NCI-H524 treated with DMSO at 0.1 percent for 48 hours (cell line): ENCODE results near the gene SH2D6.

Experiments
- DNase-seq: peaks from one replicate; lab custom pipeline; 2025; lab: John Stamatoyannopoulos, UW

Gene SH2D6

DNA sequence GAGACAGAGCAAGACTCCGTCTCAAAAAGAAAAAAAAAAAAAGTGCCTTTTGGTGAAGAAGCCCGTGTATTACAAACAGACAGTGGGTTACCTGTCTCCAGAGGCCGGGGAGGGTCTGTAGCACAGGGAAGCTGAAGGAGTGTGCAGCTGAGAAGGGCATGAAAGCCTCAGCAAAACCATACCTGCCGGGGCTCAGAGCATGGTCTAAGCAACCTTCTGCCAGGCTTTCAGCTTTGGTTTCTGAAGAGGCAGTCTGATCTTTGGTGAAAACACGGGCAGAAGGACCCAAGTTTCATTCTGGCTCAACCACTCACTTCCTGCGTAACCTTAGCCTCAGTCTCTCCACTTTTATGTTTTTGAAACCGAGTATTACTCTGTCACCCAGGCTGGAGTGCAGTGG is 21.5 kb downstream of the SH2D6 start:
- DNase-seq, result no peak

DNA sequence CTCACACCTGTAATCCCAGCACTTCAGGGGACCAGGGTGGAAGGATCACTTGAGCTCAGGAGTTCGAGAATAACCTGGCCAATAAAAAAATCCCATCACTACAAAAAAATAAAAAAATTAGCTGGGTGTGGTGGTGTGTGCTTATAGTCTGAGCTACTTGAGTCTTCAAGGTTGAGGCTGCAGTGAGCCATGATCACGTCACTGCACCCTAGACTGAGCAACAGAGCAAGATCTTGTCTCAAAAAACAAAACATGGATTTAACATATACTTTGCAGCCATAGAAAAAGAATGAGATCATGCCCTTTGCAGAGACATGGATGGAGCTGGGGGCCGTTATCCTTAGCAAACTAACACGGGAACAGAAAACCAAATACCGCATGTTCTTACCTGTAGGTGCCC is 22.2 kb downstream of the SH2D6 start:
- no peak for DNase-seq

DNA sequence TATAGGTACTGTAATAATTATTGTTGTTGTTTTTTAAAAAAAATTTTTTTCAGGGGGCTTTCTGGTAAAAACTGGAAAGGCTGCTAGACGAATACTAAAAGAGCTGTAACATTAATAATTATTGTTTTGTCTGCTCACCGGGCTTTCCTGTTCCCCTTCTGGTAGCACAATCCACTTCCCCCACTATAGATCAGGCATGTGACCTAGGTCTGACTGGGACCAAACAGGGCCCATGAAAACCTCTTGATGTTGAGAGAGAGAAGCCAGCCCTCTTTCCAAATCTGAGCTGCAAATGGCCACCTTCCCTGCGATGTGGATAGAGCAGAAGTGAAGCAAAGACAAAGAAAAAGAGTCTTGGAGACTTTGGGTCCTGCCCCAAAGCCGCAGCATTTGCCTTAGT is 23.4 kb downstream of the SH2D6 start:
- no peak for DNase-seq

DNA sequence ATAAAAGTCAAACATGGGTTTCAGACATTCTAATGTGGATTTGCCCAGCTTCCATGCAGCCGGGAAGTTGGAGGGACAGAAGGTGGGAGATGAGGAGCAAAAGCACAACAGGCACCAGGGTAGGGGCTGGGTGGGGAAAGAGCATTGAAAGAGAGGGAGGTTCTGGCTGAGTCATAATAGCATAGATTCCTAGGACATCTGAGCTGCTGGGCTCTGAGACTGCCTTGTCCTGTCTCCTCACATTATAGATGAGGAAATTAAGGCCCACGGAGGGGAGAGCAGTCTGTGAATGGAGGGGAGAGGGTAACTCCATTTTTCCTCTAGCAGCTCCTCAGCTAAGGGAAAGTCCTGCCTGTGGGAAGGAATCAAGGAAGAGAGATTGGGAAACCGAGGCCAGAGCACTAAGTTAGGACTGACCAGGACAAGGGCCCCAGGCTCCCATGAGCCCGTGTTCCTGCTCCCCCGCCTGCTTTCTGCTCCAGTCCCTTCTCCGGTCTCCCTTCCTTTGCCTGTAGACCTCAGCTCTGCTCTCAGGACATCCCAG is 26.2 kb downstream of the SH2D6 start:
- DNase-seq, result no peak

DNA sequence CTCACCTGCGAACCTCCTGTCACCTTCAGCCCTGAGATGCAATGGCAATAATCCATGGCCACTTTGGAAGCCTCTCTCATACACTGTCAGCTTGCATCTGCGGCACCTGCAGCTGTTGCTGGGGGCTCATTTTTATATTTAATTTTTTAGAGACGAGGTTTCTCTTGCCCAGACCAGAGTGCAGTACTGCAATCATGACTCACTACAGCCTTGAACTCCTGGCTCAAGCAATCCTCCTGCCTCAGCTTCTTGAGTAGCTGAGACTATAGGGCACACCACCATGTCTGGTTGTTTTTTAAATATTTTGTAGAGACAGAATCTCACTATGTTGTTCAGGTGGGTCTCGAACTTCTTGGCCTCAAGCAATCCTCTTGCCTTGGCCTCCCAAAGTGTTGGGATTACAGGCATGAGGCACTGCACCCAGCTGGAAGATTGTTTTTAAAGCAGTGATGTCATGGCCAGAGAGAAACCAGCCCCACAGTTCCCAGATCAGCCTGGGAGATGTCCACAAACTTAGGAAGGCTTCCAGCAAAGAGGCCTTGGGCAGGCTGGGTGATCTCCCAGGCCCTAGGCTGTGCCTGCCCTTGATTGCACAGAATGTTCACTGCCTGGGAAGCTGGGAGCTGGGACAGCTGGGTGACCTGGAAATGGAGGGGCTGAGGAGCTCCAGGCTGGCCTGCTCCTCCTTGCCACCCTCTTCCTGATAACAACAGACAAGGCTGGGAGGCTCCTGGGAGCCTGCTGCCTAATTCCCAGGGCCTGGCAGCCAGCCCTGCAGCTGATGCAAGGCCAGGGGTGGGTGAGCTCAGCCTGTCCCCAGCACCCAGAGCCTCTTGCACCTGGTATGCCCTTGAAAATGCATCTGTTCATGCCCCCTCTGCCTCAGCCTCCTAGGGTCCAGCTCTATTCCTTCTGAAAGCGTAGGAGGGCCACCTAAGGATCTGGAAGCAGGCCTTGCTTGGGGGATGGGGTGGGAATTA is 27.1 kb downstream of the SH2D6 start:
- no peak for DNase-seq

DNA sequence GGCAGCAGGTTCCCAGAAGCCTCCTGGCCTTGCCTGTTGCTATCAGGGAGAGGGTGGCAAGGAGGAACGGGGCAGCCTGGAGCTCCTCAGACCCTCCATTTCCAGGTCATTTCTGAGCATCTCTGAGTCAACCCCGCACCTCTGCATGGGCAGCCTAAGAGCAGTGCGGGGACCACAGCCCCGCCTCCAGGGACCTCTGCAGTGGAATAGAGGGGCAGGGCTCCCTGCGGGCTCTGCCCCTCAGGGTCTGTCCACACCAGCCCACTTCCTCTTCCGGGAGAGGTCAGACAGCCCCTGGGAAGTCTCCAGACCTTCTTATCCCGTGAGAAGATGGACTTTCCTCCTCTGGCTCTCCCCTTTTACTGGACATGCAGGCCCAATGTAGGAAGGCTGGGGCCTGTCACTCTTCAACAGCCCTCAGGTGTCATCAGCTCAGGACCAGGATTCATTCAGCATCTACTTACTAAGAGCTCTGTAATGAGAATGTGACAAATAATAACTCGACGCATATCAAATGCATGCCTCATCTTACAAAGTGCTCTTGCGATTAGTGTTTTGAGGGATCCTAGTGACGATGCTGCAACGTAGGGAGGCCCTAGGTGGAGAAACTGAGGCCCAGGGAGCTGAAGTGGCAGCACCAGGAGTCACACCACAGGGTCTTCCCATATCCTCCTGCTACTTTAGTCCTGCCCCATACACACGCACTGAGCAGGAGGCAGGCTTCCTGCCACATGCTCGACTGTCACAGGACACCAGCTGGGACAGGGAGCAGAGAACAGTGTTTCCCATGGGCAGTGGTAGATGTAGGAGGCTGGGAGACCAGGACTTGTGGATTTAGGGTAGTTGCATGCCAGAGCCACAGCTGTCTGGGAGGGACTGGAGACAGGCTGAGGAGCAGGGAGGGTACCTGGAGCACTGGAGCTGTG is 28.0 kb downstream of the SH2D6 start:
- no peak for DNase-seq

DNA sequence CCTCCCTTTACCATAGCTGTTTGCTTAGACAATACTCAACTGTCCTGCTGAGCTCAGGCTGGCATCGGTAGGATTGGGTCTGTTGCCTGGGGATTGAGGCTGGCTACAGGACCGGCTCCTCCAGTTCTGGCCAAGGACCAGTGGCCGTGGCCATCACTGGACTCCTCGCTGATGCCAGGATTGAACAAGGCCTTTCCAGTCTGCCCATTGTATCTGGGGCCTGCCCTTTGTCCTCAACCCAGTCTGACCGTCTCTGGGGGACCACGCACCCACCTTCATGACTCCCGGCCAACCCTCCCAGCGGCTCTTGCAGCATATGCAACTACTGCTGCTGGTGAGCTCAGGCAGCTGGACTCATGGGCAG is 28.7 kb downstream of the SH2D6 start:
- no peak for DNase-seq

DNA sequence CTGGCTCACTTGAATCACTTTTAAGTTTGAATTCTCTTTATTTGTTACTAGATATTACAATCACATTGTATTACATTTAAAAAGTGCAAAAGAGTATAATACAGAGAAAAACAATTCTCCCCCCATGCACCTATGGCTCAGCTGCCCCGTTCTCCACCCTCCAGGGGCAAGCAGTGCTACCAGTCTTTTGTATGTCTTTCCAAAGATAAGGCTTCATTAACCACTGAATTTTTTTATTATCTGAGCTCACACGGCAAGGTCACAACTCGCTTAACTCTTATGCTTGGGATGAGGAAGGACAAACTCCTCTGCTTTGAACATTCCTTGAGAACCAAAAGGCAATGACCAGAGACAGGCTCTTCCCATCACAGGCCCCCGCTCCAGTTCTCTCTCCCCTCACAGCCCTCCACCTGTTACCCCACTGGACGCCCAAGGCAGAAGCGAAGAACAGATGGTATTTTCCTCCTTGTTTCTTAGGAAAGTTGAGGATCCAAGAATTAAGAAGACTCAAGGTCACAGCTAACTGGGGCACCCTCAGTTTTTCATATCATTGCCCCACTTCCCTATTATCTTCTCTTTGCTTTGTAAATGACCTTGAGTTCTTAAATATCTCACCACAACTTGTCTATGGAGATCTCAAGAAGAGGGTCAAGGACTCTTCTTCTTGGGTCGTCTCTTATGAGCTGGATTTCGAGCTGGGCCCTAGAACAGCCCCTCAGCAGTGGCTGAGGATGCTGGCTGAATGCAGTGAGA is 30.1 kb downstream of the SH2D6 start:
- no peak for DNase-seq

DNA sequence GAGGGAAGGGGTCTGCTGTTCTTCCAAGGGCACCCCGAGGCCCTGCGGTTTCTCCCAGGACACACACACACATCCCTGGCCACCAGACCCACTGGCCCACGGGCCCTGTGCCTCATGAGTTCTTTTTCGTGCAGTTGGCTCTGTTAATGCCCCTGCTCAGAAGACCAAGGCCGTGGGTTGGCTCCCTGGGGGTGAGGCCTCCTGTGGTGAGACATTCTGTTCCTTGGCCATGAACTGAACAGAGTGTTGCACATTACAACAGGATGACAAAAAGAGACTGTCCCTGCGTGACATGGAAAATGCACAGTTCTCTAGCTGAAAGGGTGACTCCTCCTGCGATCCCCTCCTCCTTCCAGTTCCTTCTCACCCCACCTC is 30.7 kb downstream of the SH2D6 start:
- no peak for DNase-seq

DNA sequence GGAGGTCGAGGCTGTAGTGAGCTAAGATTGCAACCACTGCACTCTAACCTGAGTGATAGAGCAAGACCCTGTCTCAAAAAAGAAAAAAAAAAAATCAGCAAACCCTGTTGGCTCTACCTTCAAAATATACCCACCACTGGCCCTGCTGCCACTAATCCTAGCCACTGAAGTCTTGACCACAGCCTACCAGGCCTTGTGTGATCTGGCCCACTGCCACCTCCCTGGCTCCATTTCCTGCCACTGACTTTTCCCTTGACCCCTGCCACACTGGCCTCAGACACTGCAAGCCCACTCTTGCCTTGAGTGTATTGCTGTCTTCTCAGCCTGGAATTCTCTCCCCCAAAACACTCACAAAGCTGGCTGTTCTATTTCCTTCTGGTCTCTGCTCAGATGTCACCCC is 33.7 kb downstream of the SH2D6 start:
- DNase-seq, result no peak

DNA sequence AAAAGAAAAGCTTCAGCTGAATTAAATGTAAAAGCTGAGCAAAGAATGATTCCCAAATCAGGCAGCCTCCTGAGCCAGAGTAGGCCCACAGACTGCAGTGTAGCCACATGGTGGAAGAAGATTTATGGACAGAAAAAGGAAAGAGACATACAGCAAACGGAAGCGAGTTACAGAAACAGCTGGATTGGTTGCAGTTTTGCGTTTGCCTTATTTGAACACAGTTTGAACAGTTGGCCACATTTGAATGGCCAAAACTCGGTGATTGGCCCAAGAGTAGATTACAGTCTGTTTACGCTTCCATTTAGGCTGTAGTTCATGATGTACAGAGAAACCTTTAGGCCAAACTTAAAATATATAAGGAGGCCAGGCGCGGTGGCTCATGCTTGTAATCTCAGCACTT is 35.1 kb downstream of the SH2D6 start:
- no peak for DNase-seq

DNA sequence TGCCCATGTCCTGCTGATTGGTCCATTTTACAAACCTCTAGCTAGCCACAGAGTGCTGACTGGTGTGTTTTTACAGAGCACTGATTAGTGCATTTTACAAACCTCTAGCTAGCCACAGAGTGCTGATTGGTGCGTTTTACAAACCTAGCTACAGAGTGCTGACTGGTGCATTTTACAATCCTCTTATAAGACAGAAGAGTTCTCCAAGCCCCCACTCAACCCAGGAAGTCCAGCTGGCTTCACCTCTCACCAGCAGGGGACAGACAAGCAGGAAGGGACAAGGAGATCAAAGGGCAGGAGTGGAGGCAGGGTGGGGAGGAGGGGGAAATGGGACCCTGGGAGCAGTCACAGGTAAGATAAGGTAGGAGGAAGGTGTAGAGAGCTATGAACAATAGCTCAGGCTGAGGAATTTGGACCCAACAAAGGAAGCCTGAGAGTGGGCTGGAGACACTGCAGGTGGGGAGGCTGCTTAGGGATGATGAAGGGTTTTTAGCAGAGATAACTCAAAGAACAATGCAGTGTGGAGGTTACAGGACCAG is 37.1 kb downstream of the SH2D6 start:
- no peak for DNase-seq

DNA sequence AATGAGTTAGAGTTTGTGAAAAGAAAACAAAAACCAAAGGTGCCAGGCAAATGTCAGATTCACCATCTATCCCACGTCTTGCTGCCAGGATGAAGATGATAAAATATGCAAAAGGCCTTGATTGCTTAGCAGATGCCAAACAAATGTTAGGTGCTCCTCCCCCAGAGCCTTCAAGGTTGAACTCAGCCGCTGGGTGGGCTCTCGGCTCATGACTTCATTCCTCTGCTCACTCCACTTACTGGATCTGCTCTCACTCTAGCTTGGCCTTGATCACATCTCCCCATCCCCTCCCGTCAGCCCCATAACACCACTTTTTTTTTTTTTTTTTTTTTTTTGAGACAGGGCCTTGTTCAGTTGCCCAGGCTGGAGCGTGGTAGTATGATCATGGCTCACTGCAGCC is 38.5 kb downstream of the SH2D6 start:
- no peak for DNase-seq

DNA sequence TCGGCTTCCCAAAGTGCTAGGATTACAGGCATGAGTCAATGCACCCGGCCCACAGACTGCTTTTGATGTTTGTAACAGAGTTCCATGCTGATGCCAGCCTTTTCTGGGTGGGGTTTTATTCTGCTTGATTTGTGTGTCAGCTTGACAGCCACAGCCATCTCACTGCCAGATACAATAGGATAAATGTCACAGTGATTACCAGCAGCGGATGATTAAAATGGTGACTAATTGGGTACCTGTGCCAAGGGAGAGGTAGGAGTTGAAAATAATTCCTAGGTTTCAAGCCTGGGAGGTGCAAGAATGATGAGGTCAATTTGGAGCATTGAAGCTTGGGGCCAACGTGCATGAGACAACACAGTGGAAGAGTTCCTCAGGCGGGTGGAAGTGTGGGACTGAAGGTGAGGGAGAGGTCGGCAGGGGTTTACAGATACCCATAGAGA is 39.4 kb downstream of the SH2D6 start:
- DNase-seq, result no peak

DNA sequence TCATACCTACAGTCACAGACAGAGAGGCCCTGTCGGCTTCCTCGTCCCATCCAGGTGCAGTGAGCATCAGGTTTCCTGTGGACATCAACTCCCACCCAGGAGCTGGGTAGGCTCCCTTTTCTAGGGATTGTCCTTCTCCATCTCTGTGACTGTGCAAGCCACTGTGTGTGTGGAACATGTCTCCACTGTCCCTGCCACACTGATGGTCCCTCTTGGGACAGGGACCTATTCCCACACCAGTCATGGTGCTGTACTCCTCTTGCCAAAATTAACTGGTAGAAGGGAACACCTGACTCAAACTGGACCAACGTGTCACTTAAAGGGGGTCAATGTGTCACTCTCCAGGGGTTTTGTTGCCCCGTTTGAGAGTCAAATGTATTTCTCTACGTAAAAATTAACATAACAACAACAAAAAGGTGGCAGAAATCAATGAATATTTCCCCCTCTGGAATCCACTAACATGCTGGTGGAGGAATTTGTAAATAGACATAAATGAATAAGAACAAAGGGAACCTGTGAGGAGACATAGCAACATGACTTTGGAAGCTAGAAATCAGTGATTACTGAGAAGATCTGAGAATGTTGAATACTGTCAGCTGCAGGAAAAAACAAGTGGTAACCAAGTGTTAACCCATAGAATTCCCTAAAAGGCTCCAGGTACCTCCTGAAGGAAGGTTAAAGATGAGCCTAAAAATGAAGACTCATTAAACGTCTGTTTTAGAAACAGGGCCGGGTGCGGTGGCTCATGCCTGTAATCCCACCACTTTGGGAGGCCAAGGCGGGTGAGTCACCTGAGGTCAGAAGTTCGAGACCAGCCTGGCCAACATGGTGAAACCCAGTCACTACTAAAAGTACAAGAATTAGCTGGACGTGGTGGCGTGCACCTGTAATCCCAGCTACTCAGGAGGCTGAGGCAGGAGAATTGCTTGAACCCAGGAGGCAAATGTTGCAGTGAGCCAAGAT is 40.4 kb downstream of the SH2D6 start:
- no peak for DNase-seq

DNA sequence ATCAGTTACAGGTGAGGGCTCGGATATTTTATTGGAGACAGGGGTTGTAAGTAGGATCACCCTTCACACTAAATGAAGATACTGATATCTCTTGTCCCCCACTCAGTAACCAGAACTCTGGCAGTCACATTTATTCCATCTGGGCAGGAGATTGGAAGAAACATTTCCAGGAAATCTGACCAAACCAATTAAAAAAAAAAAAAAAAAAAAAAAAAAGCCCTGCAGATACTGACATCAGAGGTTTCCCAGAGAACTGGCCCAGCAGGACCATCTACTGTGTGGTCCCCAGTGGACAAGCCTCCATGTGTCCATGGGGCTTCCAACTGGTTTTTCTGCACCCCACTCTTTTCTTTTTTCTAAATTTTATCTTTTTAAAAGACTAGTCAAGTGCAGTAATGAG is 41.3 kb downstream of the SH2D6 start:
- no peak for DNase-seq

DNA sequence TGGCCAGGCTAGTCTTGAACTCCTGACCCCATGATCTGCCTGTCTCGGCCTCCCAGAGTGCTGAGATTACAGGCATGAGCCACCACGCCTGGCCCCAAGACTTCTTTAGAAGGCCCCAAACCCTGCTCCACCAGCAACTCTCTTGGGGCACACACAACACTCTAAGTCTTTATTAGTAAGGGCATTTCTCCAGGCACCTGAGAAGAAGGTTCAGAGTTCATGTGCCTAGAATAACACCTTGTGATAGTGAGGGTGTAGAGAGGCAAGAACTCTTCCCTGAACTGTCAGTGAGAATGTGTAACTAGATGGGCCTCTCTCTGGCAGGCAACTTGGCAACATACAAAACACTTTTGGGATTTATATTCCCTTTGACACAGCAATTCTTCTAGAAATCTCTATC is 43.8 kb downstream of the SH2D6 start:
- DNase-seq, result no peak

DNA sequence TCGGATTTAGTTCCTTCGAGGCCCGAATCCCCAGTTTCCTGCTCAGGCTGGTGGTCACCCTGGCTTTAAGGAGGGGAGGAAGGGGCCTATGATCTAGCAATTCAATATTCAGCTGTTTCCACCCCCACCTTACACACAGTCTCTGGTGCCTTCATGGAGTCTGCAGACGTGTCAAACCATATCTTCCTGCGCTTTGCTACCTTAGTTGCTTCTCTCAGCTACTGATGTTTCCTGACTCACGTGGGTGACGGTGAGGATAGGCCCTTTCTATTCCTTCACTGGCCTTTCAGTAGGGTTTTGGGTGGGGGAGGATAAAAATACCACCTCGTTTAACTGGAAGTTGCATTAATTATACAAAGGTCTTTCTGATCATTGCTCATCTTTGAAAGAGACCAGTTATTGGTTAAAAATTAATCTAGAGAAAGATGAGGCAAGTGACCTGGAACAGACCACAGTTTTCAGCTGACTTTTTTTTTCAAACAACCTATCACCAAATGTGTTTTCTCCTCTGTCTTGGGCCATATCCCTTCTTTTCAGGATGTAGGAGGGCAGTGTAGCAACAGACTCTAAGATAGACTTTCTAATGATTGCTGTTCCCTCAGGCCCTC is 49.7 kb downstream of the SH2D6 start:
- DNase-seq, result no peak

DNA sequence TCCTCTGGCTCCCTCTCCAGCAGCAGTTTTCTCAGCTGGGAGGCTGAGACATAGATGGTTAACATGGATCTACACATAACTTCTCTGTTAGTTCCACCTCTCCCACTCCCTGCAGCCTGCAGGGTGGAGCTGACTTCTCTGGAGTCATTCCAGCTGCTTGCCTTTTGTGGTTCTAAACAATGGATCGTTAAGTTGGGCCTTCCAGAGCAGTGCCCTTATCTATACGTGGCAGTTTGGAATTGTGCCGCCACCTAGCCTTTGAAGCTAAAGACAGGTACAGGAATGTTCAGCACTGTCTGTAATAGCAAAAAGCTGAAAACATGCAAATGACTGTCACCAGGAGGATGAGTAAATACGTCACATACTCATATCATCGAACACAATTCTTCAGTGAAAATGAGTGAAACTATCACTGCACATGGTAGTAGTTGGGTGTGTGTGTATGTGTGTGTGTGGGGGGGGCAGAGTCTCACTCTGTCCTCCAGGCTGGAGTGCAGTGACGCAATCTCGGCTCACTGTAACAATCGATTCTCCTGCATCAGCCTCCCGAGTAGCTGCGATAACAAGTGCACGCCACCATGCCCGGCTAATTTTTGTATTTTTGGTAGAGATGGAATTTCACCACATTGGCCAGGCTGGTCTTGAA is 50.3 kb downstream of the SH2D6 start:
- DNase-seq, result no peak
